ENCODE measurements around the gene RBPJ.

DNA sequence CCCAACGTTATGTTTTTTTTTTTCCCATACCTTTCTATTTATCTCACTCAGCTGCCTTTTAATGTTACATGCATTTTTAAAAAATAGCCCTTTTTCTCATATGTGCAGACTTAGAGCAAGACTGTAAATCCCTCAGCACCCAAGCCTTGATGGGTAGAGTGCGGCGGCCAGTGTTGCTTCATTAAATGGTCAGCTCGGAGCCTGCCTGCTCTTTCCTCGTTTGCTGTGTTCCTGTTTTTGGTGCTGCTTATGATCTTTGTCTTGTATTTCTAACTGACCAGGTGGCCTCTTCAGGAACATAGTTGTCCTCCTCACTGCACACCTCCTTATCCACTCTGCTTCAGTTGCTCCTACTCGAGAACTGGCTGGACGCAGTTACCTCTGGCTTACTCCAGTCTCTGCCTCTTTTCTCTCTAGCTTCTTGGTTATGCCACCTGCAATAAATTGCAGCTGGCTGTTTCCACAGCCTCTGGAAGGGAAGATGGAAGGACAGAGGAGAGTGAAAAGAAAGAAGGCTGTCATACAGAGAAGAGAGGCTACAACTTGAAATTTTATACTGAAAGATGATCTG, 10.7 kb downstream of the RBPJ start:
- TF ChIP-seq CTCF (conservative IDR thresholded peaks at IDR 0.05) = no peak
- no peak for TF ChIP-seq ZFX (IDR thresholded peaks at IDR 0.05)
